Activated CD4-positive, alpha-beta T cell treated with anti-CD3 and anti-CD28 coated beads, Interleukin-2, amount 50 U/mL, for 1 hour (primary cell): ENCODE data around the gene MBTD1.

Experiments
- DNase-seq: peaks from one replicate; pipeline ENCODE4 v3.0.0-alpha.2; 2020

Gene MBTD1

DNA sequence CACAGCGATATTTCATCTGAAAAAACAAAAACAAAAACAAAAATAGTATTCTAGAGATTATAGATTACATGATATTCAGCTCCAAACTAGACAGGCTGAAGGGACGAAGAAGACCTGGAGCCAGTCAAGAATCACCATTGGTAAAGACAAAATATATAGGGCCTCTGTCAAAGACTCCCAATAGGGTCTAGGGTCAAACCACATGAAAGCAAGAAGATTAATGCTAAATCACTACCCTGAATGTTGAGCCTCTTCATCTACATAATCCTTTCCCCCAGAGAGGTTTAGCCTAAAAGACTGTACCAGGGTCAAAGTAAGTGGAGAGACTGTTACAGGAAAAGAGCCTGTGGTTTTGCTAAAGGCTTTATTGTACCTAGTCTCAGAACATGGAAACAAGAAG is 117.3 kb downstream of the MBTD1 start:
- no peak for DNase-seq

DNA sequence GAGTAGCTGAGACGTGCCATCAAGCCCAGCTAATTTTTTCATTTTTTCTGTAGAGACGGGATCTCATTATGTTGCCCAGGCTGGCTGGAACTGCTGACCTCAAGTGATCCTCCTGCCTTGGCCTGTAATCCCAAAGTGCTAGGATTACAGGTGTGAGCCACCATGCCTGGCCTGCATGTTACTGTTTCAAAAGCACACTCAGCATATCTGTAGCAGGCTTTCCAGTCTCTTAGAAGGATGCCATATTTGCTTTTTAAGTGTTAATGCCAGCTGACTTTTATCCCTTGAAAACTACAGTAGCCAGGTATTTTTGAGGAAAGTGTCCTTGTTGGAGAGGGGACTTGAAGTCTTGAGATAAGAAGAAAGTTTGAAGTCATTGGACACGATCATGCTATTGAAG is 123.9 kb downstream of the MBTD1 start:
- DNase-seq: no peak

DNA sequence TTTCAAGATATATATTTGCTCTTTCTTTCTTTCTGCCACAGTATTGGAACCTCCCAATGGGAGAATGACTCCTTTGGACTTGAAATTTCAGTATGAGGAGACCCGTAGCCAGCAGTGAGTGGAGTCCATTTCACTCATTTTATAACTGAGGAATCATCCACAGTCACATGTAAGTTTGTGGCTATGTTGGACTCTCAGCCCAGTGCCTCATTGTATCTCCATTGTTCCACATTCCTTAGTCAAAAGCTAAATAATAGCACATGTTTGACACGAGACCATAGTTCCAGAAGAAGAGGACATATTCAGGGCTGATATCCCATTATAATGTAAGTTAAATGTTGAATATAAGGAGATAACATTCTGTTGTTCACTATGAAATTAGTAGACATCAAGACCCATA is 126.5 kb downstream of the MBTD1 start:
- no peak for DNase-seq

DNA sequence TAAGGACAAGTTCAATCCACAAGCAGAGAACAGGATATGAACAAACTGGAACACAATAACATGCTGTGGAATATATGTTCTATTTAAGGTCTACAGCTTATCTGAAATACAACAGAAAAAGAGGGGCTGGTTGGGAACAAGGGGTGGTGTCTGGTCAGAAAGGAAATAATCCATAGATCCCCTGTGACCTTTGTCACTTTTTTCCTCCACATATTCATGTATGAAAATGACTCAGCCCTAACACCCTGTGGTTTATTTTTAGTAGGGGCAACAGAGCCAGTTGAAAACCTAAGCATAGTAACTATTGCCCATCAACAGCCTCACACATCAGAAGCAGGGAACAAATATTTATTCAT is 126.9 kb downstream of the MBTD1 start:
- DNase-seq: no peak

DNA sequence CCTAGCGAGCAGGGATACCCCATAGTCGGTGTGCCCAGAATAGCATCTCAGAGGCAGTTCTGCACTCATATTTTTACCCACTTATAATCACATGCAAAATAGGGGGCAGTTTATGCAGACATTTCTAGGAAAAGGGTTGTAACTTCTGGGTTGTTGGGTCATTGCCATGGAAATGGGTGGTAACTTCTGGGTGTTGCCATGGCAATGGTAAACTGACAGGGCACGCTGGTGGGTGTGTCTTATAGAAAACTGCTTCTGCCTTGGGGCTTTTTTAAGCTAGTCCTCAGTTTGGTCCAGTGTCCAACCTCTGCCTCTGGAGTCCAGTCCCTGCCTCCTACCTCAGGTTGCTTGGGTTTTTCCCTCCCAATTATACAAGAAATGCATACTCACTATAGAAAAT is 131.8 kb downstream of the MBTD1 start:
- no peak for DNase-seq
